GM21529 (cell line): ENCODE measurements around the gene ADAM20.
"Not testable (repeated sequence)": the region's sequence is repeated elsewhere in the genome, so short reads cannot be mapped to it uniquely, and the experiment has no call there.

Experiments
- ATAC-seq: cut with Tn5 transposase; IDR thresholded peaks from one replicate; pipeline ENCODE4 v1.9.1; 2021; ENCODE audit not compliant: unreplicated experiment

Gene ADAM20

DNA sequence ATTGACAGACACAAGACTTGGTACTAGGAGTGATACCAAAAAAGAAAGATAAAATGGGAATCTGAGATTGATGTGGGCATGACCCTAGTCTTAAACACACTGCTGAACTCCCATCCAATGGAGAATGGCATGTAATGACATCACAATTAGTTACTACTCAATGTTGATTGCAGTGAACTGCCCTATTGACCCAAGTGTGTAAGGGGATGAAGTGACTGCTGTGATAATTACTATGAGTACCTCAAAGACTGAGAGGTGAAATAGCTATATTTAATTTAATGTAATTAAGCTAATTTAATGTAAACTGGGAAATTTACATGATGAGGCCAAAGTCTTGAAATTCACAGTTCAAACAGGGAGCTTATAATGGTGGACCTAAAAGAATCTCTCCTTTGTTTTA lies at the start of gene ADAM20:
Gene ADAM20, minus strand, starts transcription at position 101 of the 400 bp plus-strand sequence. CDS start 10,247 bp downstream, outside the sequence.
- ATAC-seq: no peak

DNA sequence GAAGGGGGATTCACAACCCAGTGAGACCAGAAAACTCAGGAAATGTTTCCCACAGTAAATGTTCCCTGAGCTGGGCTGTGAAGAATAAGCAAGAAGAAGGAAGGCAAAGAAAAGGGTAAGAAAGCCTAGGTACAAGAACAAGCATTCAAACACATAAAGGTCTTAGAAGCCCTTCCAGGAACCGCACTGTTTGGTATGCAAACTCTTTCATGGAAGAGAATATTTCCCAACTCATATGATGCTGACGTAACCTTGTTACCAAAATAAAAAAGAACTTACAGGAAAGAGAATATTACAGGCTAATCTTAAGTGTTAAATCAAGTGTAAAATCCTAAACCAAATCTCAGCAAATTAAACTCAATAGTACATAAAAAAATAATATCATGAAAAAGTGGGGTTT lies 42.1 kb upstream of the ADAM20 start:
- no peak for ATAC-seq

DNA sequence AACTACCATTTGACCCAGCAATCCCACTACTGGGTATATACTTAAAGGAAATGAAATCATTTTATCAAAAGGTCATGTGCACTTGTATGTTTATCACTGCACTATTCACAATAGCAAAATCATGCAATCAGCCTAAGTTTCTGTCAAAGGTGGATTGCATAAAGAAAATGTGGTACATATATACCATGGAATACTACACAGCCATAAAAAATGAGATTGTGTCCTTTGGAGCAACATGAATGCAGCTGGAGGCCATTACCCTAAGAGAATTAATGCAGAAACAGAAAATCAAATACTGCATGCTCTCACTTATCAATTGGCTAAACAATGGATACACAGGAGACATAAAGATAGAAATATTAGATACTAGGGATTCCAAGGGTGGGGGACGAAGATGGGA lies 38.2 kb upstream of the ADAM20 start:
- no peak for ATAC-seq

DNA sequence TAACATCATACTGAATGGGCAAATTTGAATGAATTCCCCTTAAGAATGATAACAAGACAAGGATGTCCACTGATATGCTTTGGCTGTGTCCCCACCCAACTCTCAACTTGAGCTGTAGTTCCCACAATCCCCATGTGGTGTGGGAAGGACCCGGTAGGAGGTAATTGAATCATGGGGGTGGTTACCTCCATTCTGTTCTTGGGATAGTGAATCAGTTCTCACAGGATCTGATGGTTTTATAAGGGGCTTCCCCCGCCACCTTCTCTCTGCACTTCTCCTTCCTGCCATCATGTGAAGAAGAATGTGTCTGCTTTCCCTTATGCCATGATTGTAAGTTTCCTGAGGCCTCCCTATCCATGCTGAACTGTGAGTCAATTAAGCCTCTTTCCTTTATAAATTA lies 36.3 kb upstream of the ADAM20 start:
- no peak for ATAC-seq

DNA sequence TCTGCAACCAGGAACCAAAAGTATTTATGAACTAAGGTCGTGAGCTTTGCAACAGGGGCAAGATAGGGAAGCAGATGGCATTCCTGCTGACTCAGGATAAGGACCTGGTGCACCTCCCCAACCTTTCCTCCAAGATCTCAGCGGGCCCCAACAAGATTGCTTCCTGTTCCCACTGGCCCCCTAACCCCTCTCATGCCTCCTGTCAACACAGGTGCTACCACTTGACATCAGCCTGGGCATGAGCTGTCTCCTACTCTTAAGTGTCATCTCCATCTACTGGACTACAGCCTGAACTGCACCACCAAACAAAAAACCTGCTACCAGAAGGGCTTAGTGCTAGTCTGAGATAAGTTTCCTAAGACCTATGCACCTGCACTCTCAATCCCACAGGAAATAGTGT lies 33.0 kb upstream of the ADAM20 start:
- no peak for ATAC-seq

DNA sequence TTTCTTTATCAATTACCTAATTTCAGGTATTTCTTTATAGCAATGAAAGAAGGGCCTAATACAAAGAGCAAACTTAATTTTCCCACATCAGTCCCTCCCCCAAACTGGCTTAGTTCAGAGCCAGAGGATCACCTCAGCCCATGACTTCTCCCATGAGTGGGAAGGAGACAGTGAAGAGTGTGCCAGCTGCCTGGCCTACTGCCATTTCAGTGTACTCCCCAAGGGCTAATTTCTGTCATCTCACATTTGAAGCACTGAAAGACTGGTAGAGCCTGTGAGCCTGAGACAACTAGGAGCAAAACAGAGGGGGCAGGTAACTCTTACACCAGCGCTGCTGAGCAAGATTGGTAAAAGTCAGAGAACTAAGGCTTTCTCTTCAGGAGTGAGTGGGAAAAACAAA lies 29.1 kb upstream of the ADAM20 start:
- no peak for ATAC-seq

DNA sequence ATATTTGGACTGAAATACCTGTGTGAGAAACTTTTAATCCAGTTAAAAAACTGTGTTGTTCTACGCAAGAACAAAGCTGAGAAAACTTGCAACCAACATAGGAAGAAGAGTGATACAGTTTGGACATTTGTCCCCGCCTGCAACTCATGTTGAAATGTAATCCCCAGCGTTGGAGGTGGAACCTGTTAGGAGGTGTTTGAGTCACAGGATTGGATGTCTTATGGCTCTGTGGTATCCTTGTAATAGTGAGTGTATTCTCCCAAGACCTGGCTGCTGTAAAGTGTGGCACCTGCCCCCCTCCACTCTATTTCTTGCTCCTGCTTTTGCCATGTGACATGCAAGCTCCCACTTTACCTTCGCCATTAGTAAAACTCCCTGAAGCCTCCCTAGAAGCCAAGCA lies 28.6 kb upstream of the ADAM20 start:
- no peak for ATAC-seq

DNA sequence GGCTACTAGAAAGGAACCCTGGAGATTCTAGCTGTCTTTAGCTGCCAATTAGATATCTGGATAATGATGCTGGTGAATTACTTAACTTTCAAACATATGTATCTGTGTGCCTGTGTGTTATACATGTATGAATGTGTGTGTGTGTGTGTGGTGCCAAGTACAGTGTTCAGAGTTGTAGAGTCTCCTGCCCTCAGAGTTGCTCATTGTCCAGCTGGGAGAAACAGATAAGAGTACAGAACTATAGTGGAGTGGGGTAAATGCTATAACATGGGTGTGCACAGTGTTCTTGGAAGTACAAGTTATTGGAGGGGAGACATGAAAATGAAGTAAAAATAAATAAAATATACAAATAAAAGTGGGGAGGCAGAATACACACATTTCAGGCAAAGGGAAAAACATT lies 23.6 kb upstream of the ADAM20 start:
- ATAC-seq: no peak

DNA sequence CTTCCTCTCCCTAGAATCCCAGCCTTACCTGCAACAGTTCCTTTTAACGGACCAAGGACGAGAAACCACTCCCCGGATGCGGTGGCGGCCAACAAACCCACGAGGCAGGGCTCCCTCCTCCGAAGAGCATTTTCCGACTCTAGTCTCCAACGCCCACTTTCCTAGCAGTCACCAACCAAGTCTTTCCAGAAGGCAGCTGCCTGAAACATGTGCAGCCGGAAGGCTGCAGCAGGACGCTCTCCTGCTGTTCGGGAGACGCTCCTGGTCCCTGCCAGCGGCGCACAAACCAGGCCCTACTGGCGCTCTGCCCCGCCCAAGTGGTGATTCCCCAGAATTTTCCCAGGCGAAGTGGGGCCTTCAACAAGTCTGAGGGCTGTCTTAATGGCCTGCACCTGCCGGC lies 21.1 kb upstream of the ADAM20 start:
- no peak for ATAC-seq

DNA sequence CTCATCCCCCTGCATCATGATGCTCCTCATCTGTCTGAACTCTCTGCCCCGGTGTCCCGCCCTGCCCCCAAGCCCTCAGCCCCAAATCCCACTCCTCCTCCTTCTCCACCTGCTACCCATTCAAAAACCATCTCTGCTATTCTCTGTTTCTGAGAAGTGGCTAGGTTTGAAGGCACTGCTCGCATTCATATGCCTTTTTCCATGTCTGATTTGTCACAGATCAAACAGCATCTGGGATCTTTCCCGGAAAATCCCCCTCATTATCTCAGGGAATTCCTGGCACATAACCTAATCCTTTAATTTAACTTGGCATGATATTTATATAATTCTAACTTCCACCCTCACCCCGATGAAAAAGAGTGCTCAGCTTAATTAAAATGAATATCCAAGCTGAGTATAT lies 3.3 kb upstream of the ADAM20 start:
- no peak for ATAC-seq

DNA sequence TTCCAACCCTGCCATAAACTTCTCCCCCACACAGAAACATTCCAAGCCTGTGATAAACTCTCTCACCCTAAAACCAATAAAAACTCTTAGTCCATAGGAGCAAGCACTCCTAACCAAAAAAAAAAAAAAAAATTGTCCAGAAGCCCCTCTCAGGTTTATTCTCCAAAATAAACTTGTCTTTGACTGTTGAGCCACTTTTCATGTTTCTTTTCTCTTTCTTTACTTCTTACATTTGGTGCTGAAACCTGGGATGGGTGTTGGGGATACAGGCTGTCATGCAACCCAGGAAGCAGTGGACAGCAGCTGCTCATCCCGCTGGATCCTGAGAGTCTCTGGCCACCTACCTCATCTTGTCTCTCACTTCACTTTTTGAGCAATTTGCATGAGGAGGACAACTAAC lies 2.0 kb upstream of the ADAM20 start:
- ATAC-seq: no peak

DNA sequence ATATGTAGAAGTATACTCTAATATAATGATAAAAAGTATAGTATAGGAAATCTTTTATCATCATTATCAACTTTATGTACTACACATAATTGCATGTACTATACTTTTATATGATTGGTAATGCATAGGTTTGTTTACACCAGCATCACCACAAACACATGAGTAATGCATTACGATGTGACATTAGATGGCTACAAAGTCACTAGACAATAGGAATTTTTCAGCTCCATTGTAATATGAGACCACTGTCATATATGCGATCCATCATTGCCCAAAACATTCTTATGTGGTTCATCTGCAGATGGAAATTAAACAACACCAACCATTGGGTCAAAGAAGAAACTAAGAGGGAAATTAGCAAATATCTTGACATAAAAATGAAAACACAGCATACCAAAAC lies 4.4 kb downstream of the ADAM20 start:
- no peak for ATAC-seq

DNA sequence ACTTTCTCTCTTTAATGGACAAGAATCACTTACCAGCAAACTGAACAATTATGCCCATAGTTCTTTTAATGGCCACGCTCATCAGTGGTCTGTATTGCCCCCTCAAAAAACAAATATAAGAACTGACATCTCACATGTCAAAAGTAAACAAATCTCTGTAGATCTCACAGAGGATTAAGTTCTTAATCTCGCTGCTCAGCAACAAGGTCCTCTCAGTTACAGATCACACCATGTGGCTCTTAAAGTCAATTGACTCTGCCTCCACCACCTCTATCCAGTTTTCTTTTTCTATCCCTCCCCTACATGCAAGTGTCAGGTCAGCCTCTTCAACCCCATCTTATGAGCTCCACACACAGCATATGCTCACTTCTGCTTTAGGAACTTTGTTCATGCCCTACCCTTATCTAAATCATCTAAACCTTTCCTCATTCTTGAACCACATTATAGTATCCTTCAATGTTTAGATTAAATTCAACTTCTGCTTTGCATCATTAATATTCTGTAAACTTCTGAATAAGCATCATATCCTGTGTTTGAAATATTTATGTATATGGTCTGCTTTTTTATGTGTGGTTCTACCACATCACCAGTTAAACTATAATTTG lies 7.2 kb downstream of the ADAM20 start:
- no peak for ATAC-seq

DNA sequence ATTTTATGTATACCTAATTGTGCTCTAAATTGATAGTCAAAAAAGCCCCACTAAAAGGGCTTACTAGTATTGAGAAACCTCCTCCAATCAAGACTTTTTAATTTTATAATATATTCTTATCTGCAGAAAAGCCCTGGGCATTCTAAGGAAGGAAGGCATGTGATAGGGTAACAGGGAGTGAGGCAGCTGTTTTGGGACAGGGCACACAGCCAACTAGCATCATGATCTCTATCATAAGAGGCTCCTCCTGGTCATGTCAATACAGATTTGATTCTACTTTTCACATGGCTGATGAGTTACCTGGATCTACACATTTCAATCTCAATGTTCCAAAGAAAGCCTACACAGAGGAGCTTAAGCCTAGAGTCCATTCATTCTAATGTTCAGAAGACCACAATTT lies 9.1 kb downstream of the ADAM20 start:
- no peak for ATAC-seq

DNA sequence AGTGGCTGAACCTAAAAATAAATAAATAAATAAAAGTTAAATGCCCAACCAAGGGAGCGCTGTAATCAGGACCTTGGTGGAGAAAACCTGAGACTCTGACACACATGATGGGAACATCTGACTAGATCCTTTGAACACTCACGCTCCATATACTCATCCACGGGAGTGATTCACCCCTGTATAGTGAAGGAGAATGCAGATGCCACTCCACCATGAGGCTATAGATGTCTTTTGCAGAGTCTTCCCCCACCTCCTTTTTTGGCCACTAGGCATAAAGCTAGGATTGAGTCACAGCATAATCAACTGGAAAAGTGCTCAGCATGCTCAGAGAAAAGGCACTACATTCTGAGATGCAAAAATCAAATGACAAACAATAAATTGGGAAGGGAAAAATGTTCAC lies 19.0 kb downstream of the ADAM20 start:
- ATAC-seq: no peak

DNA sequence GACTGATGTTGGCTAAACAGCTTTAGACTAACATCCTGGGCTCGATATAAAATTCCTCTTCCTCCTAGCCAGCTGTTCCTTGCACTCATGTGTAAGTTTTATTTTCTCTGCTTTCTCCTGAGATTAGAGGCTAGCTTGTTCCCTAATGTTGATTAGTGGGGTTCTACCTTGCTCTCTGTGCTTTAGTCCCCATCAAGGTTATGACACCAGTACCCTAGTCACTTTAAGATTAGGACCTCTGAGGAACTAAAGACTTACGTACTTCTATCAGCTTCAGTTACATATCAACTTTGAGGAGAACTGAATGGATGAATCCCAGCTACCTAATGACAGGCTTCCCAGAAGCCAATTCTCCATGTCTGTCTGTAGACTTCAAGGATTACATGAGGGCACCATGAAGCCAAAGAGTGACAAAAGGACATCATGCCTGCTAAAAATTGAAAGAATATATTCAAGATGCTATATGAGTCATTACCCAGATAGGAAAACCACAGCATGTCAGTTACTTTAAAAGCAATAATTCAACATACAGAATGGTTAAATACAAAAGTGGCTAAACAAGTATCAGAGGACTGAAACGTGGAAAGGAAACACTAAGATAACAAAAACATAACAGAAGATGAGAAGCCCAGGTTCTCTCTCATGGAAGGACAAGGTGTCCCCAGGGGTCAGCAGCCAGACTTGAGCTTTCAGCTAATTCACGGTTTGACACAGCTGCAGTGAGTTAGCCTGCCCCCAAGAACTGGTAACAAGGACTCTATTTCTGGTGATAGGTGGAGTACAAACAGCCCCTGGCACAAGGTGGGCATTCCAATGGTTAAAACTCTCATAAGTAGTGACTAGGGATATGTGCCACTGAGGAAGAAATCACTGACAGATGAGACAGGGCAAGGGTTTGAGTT lies 20.4 kb downstream of the ADAM20 start:
- ATAC-seq: no peak

DNA sequence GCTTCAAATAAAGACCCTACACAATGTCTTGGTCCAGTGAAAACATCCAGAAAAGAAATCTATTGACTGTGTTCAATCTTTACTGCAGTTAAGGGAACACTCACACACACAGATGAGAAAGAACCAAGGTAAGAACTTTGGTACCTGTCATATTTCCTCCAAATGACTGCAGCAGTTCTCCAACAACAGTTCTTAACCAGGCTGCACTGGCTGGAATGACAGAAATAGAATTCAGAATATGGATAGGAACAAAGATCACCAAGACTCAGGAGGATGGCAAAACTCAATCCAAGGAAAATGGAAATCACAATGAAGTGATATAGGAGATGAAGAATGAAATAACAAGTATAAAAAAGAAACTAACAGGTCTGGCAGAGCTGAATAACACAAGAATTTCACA lies 36.6 kb downstream of the ADAM20 start:
- ATAC-seq: no peak

DNA sequence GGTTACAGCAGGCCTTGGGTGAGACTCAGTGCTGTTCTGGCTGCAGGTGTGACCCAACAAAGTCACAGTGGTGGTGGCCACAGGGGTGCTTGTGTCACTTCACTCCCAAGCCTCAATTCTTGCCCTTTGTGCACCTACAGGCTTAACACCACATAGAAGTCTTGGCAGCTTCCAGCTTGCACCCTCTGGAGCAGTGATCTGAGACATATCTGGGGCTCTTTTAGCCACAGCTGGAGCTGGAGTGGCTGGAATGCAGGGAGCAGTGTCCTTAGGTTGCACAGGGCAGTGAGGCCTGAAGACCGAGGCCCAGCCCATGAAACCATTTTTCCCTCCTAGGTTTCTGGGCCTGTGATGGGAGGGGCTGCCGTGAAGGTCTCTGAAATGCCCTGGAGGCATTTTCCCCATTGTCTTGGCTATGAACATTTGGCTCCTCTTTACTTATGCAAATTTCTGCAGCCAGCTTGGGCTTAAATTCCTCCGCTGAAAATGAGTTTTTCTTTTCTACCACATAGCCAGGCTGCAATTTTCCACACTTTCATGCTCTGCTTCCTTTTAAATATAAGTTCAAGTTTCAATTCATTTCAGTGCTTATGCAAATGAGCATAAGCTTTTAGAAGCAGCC lies 45.1 kb downstream of the ADAM20 start:
- no peak for ATAC-seq

DNA sequence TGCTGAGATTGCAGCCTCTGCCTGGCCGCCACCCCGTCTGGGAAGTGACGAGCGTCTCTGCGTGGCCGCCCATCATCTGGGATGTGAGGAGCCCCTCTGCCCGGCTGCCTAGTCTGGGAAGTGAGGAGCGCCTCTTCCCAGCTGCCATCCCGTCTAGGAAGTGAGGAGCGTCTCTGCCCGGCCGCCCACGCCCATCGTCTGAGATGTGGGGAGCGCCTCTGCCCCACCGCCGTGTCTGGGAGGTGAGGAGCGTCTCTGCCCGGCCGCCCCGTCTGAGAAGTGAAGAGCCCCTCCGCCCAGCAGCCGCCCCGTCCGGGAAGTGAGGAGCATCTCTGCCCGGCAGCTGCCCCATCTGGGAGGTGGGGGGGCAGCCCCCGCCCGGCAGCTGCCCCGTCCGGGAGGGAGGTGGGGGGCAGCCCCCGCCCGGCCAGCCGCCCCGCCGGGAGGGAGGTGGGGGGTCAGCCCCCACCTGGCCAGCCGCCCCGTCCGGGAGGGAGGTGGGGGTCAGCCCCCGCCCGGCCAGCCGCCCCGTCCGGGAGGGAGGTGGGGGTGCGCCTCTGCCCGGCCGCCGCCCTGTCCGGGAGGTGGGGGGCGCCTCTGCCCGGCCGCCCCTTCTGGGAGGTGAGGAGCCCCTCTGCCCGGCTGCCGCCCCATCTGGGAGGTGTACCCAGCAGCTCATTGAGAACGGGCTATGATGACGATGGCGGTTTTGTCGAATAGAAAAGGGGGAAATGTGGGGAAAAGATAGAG lies 57.3 kb downstream of the ADAM20 start:
- not testable (repeated sequence) for ATAC-seq

DNA sequence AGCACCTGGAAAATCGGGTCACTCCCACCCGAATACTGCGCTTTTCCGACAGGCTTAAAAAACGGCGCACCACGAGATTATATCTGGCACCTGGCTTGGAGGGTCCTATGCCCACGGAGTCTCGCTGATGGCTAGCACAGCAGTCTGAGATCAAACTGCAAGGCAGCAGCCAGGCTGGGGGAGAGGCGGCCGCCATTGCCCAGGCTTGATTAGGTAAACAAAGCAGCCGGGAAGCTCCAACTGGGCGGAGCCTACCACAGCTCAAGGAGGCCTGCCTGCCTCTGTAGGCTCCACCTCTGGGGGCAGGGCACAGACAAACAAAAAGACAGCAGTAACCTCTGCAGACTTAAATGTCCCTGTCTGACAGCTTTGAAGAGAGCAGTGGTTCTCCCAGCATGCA lies 59.3 kb downstream of the ADAM20 start:
- not testable (repeated sequence) for ATAC-seq

DNA sequence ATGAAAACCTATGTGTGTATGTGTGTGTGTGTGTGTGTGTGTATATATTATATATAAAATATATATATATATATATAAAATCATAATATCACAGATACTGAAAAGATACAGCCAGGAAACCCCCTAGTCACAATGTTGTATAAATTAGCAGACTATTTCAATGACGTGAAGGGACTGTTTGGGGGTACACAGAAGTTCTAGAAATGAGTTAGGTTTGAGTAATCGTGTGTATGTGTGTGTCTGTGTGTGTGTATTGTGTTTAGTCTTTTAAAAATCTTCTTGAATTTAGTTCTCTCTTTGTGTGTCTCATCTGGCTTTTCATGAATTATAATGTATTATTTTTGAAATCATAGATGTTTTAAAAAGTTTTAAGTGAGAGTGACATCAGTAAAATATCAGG lies 61.0 kb downstream of the ADAM20 start:
- ATAC-seq: no peak
